Left ventricle myocardium inferior (tissue), 1 donor: ENCODE measurements around the gene C10orf53. TPM values are rescaled to one million over a fixed set of nuclear protein-coding genes. Genes with fewer than 3 reads are reported as not detected.

Source experiments
- DNase-seq: peaks from one replicate; pipeline ENCODE4 v3.0.0-alpha.2; 2020
- H3K27ac ChIP-seq: fragments of 200-600 bp; replicated peaks from 2 replicates; pipeline ENCODE4 v1.8.0; 2021
- H3K27me3 ChIP-seq: fragments of 200-600 bp; 2 replicates; pipeline ENCODE4 v1.8.0; 2021; ENCODE audit warnings: low read depth
- H3K36me3 ChIP-seq: fragments of 200-600 bp; 2 replicates; pipeline ENCODE4 v1.8.0; 2021
- H3K4me1 ChIP-seq: fragments of 200-600 bp; 2 replicates; pipeline ENCODE4 v1.8.0; 2021
- H3K4me3 ChIP-seq: fragments of 200-600 bp; 2 replicates; pipeline ENCODE4 v1.8.0; 2021; ENCODE audit warnings: mild to moderate bottlenecking, moderate library complexity
- H3K9me3 ChIP-seq: fragments of 200-600 bp; replicated peaks from 2 replicates; pipeline ENCODE4 v1.8.0; 2021
- CTCF ChIP-seq: fragments of 200-600 bp; IDR thresholded peaks from 2 replicates; pipeline ENCODE4 v1.8.0; 2021; ENCODE audit warnings: antibody characterized with exemption, mild to moderate bottlenecking, borderline replicate concordance
- intact Hi-C: fragments of 100-400 bp; cut with micrococcal nuclease; formaldehyde crosslinking; loops from one replicate; pipeline ENCODE4 v1.11.0; 2022
- total RNA-seq: library from RNA; stranded (reverse); fragmentation: NEBNext Ultra II Directional; extraction: Animal tissue kit (Norgen Biotek cat#: 25700); gene quantifications from one replicate; pipeline ENCODE4 v1.2.1, GENCODE V29; 2021
- donor health status: DM: no; HTN: yes; CAD: no; lungs with severe emphysema.

Gene C10orf53
- total RNA-seq, 1 donor from 2014 or later = not detected

- Histone ChIP-seq H3K27me3 (peaks cover 82% of the 10 kb centered on the region), H3K36me3 (no peaks in the 10 kb centered on the region), H3K4me3 (no peak overlapping the region), H3K27ac (no peak overlapping the region), H3K4me1 (no peaks in the 10 kb centered on the region), H3K9me3 (no peaks in the 10 kb centered on the region)
- no peak for TF ChIP-seq CTCF
- no peak for DNase-seq
- intact Hi-C loops = no loop called here
Measured at GRCh38 chr10:49642311-49642710, 37.1 kb upstream of the C10orf53 start.

GRCh38 chr10:49643241-49644034 is 36.0 kb upstream of the C10orf53 start:
- intact Hi-C loops = no loop called here
- no peak for DNase-seq
- Histone ChIP-seq H3K36me3 (no peaks in the 10 kb centered on the region), H3K4me3 (no peak overlapping the region), H3K27me3 (peaks cover 83% of the 10 kb centered on the region), H3K4me1 (no peaks in the 10 kb centered on the region), H3K27ac (no peak overlapping the region), H3K9me3 (no peaks in the 10 kb centered on the region)
- no peak for TF ChIP-seq CTCF

GRCh38 chr10:49644035-49644646 is 35.3 kb upstream of the C10orf53 start:
- Histone ChIP-seq H3K4me1 (no peaks in the 10 kb centered on the region), H3K4me3 (no peak overlapping the region), H3K36me3 (no peaks in the 10 kb centered on the region), H3K27ac (no peak overlapping the region), H3K9me3 (no peaks in the 10 kb centered on the region), H3K27me3 (peaks cover 83% of the 10 kb centered on the region)
- TF ChIP-seq CTCF = no peak
- intact Hi-C loops = no loop called here
- no peak for DNase-seq

- Histone ChIP-seq H3K4me1 (no peaks in the 10 kb centered on the region), H3K36me3 (no peaks in the 10 kb centered on the region), H3K9me3 (no peaks in the 10 kb centered on the region), H3K27ac (no peak overlapping the region), H3K4me3 (no peak overlapping the region), H3K27me3 (peaks cover 85% of the 10 kb centered on the region)
- no peak for TF ChIP-seq CTCF
- no peak for DNase-seq
- intact Hi-C loops = no loop called here
Measured at GRCh38 chr10:49645417-49645816, 34.0 kb upstream of the C10orf53 start.

- Histone ChIP-seq H3K27ac (no peak overlapping the region), H3K36me3 (no peaks in the 10 kb centered on the region), H3K4me3 (no peak overlapping the region), H3K4me1 (no peaks in the 10 kb centered on the region), H3K27me3 (peaks cover 85% of the 10 kb centered on the region), H3K9me3 (no peaks in the 10 kb centered on the region)
- intact Hi-C loops = no loop called here
- DNase-seq = no peak
- no peak for TF ChIP-seq CTCF
Measured at GRCh38 chr10:49645871-49646870, 33.3 kb upstream of the C10orf53 start.
